A673 (cell line): ENCODE results near the gene XG.

Experiments used
- EZH2 ChIP-seq: fragments of 200-600 bp; sonication (generic); IDR thresholded peaks from 2 replicates; pipeline ENCODE4 v1.6.1; 2017; ENCODE audit warnings: borderline replicate concordance, low read depth, mild to moderate bottlenecking, mixed read lengths, antibody characterized with exemption, low read length; ENCODE audit not compliant: poor library complexity, severe bottlenecking
- TF ChIP-seq, protein P1 (sequence below): fragments of 300-800, 200-600 bp; sonication (generic); conservative IDR thresholded peaks from 2 replicates; pipeline ENCODE4 v1.5.1; 2017; ENCODE audit warnings: low read depth, mild to moderate bottlenecking, antibody characterized with exemption, low read length, moderate library complexity, mixed read lengths

DNA sequence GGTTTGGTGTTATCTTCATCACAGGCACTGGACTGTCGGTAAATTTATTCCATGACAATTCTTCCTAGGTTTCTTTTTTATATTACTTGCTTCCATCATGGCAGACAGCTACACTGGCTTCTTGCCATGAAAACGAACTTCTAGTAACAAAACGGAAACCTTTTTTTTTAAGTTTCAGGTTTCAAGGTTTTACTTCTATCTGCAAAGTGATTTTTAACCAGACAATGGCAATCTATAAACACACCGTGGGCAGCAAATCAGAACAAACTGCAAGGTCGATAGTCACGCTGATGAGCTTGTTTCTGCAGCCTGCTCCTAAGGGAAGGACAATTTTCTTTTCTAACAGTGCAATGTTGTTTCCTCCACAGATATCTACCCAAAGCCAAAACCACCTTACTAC, 29.9 kb downstream of the XG start:
- TF ChIP-seq, protein P1, sequence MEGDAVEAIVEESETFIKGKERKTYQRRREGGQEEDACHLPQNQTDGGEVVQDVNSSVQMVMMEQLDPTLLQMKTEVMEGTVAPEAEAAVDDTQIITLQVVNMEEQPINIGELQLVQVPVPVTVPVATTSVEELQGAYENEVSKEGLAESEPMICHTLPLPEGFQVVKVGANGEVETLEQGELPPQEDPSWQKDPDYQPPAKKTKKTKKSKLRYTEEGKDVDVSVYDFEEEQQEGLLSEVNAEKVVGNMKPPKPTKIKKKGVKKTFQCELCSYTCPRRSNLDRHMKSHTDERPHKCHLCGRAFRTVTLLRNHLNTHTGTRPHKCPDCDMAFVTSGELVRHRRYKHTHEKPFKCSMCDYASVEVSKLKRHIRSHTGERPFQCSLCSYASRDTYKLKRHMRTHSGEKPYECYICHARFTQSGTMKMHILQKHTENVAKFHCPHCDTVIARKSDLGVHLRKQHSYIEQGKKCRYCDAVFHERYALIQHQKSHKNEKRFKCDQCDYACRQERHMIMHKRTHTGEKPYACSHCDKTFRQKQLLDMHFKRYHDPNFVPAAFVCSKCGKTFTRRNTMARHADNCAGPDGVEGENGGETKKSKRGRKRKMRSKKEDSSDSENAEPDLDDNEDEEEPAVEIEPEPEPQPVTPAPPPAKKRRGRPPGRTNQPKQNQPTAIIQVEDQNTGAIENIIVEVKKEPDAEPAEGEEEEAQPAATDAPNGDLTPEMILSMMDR: no peak
- no peak for TF ChIP-seq EZH2
